Activated CD4-positive, alpha-beta T cell treated with anti-CD3 and anti-CD28 coated beads, Interleukin-2, amount 10 ng/mL, durations not matched to agents 24 days and 14 days (primary cell): ENCODE measurements around the gene AAK1. TPM values are rescaled to one million over a fixed set of nuclear protein-coding genes. Genes with fewer than 3 reads are reported as not detected.
A peak's percentile ranks its signal among the peaks of the same experiment; 100 is the strongest.
"Not testable (repeated sequence)": the region's sequence is repeated elsewhere in the genome, so short reads cannot be mapped to it uniquely, and the experiment has no call there.

Source experiments
- DNase-seq: peaks from one replicate; pipeline ENCODE4 v3.0.0; 2022
- H3K27ac Mint-ChIP-seq: one replicate; pipeline ENCODE4 v1.8.0; 2022; ENCODE audit warnings: mild to moderate bottlenecking, mixed read lengths
- H3K27me3 Mint-ChIP-seq: one replicate; pipeline ENCODE4 v1.8.0; 2022; ENCODE audit warnings: mixed read lengths
- H3K36me3 Mint-ChIP-seq: one replicate; pipeline ENCODE4 v1.8.0; 2022; ENCODE audit warnings: low read depth, mild to moderate bottlenecking, mixed read lengths
- H3K4me1 Mint-ChIP-seq: one replicate; pipeline ENCODE4 v1.8.0; 2021; ENCODE audit warnings: mixed read lengths
- H3K4me3 Mint-ChIP-seq: one replicate; pipeline ENCODE4 v1.8.0; 2022; ENCODE audit warnings: mild to moderate bottlenecking, moderate library complexity, mixed read lengths
- H3K9me3 Mint-ChIP-seq: one replicate; pipeline ENCODE4 v1.8.0; 2021; ENCODE audit warnings: mixed read lengths
- intact Hi-C: fragments of 100-400 bp; cut with micrococcal nuclease; formaldehyde crosslinking; loops from one replicate; pipeline ENCODE4 v1.15.1; 2023
- total RNA-seq: library from RNA; stranded (reverse); gene quantifications from 2 replicates; pipeline ENCODE4 v1.2.3, GENCODE V29; 2022

Gene AAK1
- total RNA-seq, 1 donor from 2014 or later, result 86.0 TPM

GRCh38 chr2:69615078-69615625 is 28.4 kb downstream of the AAK1 start:
- Mint-ChIP-seq H3K9me3 (peaks cover 18% of the 10 kb centered on the region), H3K27ac (peak overlapping the region; percentile 55), H3K4me3 (no peak overlapping the region), H3K36me3 (peaks cover 55% of the 10 kb centered on the region), H3K27me3 (no peaks in the 10 kb centered on the region), H3K4me1 (peaks cover 29% of the 10 kb centered on the region)
- intact Hi-C loops, result no loop called here
- no peak for DNase-seq

GRCh38 chr2:69612707-69613106 is 30.8 kb downstream of the AAK1 start:
- Mint-ChIP-seq H3K9me3 (peaks cover 18% of the 10 kb centered on the region), H3K27me3 (no peaks in the 10 kb centered on the region), H3K27ac (no peak overlapping the region), H3K4me1 (peaks cover 35% of the 10 kb centered on the region), H3K36me3 (peaks cover 63% of the 10 kb centered on the region), H3K4me3 (no peak overlapping the region)
- no peak for DNase-seq
- intact Hi-C loops, result no loop called here

- Mint-ChIP-seq H3K27ac (no peak overlapping the region), H3K27me3 (no peaks in the 10 kb centered on the region), H3K4me1 (peaks cover 39% of the 10 kb centered on the region), H3K36me3 (peaks cover 67% of the 10 kb centered on the region), H3K4me3 (no peak overlapping the region), H3K9me3 (peaks cover 18% of the 10 kb centered on the region)
- no peak for DNase-seq
- intact Hi-C loops, result no loop called here
Measured at GRCh38 chr2:69612200-69612599, 31.3 kb downstream of the AAK1 start.

GRCh38 chr2:69608109-69608508 is 35.4 kb downstream of the AAK1 start:
- DNase-seq, result no peak
- no peaks in the 10 kb centered on the region for H3K27me3 Mint-ChIP-seq
- intact Hi-C loops, result no loop called here
- H3K27ac Mint-ChIP-seq, result no peak overlapping the region
- H3K4me1 Mint-ChIP-seq, result peaks cover 52% of the 10 kb centered on the region
- no peak overlapping the region for H3K4me3 Mint-ChIP-seq
- peaks cover 55% of the 10 kb centered on the region for H3K36me3 Mint-ChIP-seq
- peaks cover 17% of the 10 kb centered on the region for H3K9me3 Mint-ChIP-seq

- H3K27ac Mint-ChIP-seq, H3K27me3 Mint-ChIP-seq, DNase-seq, intact Hi-C loops, H3K4me3 Mint-ChIP-seq: not testable (repeated sequence)
- Mint-ChIP-seq H3K36me3 (peaks cover 48% of the 10 kb centered on the region), H3K9me3 (peaks cover 11% of the 10 kb centered on the region), H3K4me1 (peaks cover 52% of the 10 kb centered on the region)
Measured at GRCh38 chr2:69606771-69607170, 36.8 kb downstream of the AAK1 start.

GRCh38 chr2:69605284-69605683 is 38.3 kb downstream of the AAK1 start:
- Mint-ChIP-seq H3K4me1 (peaks cover 65% of the 10 kb centered on the region), H3K36me3 (peaks cover 37% of the 10 kb centered on the region), H3K27ac (no peak overlapping the region), H3K4me3 (no peak overlapping the region), H3K27me3 (no peaks in the 10 kb centered on the region), H3K9me3 (peaks cover 3% of the 10 kb centered on the region)
- no peak for DNase-seq
- intact Hi-C loops, result no loop called here

GRCh38 chr2:69604836-69605235 is 38.7 kb downstream of the AAK1 start:
- no peak overlapping the region for H3K4me3 Mint-ChIP-seq
- H3K9me3 Mint-ChIP-seq, result peaks cover 3% of the 10 kb centered on the region
- no peaks in the 10 kb centered on the region for H3K27me3 Mint-ChIP-seq
- no peak for DNase-seq
- H3K36me3 Mint-ChIP-seq, result peaks cover 39% of the 10 kb centered on the region
- H3K27ac Mint-ChIP-seq, result no peak overlapping the region
- peaks cover 67% of the 10 kb centered on the region for H3K4me1 Mint-ChIP-seq
- intact Hi-C loops, result loop anchor here (5.0 kb wide), 1 partner anchor 38 kb away; no protein-coding TSS in a partner anchor

GRCh38 chr2:69604026-69604678 is 39.4 kb downstream of the AAK1 start:
- no peaks in the 10 kb centered on the region for H3K27me3 Mint-ChIP-seq
- peaks cover 42% of the 10 kb centered on the region for H3K36me3 Mint-ChIP-seq
- DNase-seq, result no peak
- H3K9me3 Mint-ChIP-seq, result peaks cover 3% of the 10 kb centered on the region
- no peak overlapping the region for H3K27ac Mint-ChIP-seq
- H3K4me1 Mint-ChIP-seq, result peaks cover 67% of the 10 kb centered on the region
- H3K4me3 Mint-ChIP-seq, result no peak overlapping the region
- intact Hi-C loops, result loop anchor here (5.0 kb wide), 1 partner anchor 37 kb away; no protein-coding TSS in a partner anchor

- no peak overlapping the region for H3K4me3 Mint-ChIP-seq
- no peaks in the 10 kb centered on the region for H3K27me3 Mint-ChIP-seq
- H3K9me3 Mint-ChIP-seq, result peaks cover 3% of the 10 kb centered on the region
- intact Hi-C loops, result loop anchor here (5.0 kb wide), 1 partner anchor 36 kb away; no protein-coding TSS in a partner anchor
- peak overlapping the region; percentile 62 for H3K27ac Mint-ChIP-seq
- peaks cover 66% of the 10 kb centered on the region for H3K4me1 Mint-ChIP-seq
- peaks cover 39% of the 10 kb centered on the region for H3K36me3 Mint-ChIP-seq
- DNase-seq, result no peak
Measured at GRCh38 chr2:69603146-69603743, 40.3 kb downstream of the AAK1 start.

GRCh38 chr2:69601179-69601612 is 42.3 kb downstream of the AAK1 start:
- intact Hi-C loops, result loop anchor here (2.0 to 5.0 kb wide), 3 partner anchors 16 to 42 kb away; partner anchors contain the start of gene AAK1
- Mint-ChIP-seq H3K36me3 (peaks cover 33% of the 10 kb centered on the region), H3K4me3 (no peak overlapping the region), H3K4me1 (peaks cover 69% of the 10 kb centered on the region), H3K9me3 (no peaks in the 10 kb centered on the region), H3K27me3 (no peaks in the 10 kb centered on the region), H3K27ac (peak overlapping the region; percentile 23)
- DNase-seq, result no peak

GRCh38 chr2:69600425-69600824 is 43.1 kb downstream of the AAK1 start:
- Mint-ChIP-seq H3K4me1 (peaks cover 63% of the 10 kb centered on the region), H3K9me3 (no peaks in the 10 kb centered on the region), H3K4me3 (no peak overlapping the region), H3K36me3 (peaks cover 28% of the 10 kb centered on the region), H3K27me3 (no peaks in the 10 kb centered on the region), H3K27ac (peak overlapping the region; percentile 76)
- intact Hi-C loops, result loop anchor here (2.0 to 5.0 kb wide), 3 partner anchors 16 to 42 kb away; partner anchors contain the start of gene AAK1
- peak; percentile 75 for DNase-seq

GRCh38 chr2:69597843-69598610 is 45.5 kb downstream of the AAK1 start:
- H3K36me3 Mint-ChIP-seq, result peaks cover 31% of the 10 kb centered on the region
- no peak overlapping the region for H3K4me3 Mint-ChIP-seq
- H3K9me3 Mint-ChIP-seq, result no peaks in the 10 kb centered on the region
- peak overlapping the region; percentile 53 for H3K27ac Mint-ChIP-seq
- peaks cover 51% of the 10 kb centered on the region for H3K4me1 Mint-ChIP-seq
- intact Hi-C loops, result no loop called here
- no peaks in the 10 kb centered on the region for H3K27me3 Mint-ChIP-seq
- DNase-seq, result no peak

GRCh38 chr2:69597105-69597504 is 46.4 kb downstream of the AAK1 start:
- no peaks in the 10 kb centered on the region for H3K27me3 Mint-ChIP-seq
- H3K27ac Mint-ChIP-seq, result no peak overlapping the region
- no peak for DNase-seq
- intact Hi-C loops, result no loop called here
- H3K36me3 Mint-ChIP-seq, result peaks cover 35% of the 10 kb centered on the region
- no peaks in the 10 kb centered on the region for H3K9me3 Mint-ChIP-seq
- peaks cover 54% of the 10 kb centered on the region for H3K4me1 Mint-ChIP-seq
- peak overlapping the region; percentile 3 for H3K4me3 Mint-ChIP-seq
